ENCODE data around the gene NLRP3.

GRCh38 chr1:247482747-247483146 lies 66.8 kb downstream of the NLRP3 start:
- TF ChIP-seq POLR2A (IDR thresholded peaks at IDR 0.05; ENCODE audit: low read depth, low read length) (no peak), POLR2AphosphoS5 (IDR thresholded peaks at IDR 0.05; ENCODE audit: low read depth, low read length) (no peak), SPI1 (IDR thresholded peaks at IDR 0.05; ENCODE audit: low read depth, low read length) (no peak)
